K562 (cell line): ENCODE results near the gene VAC14. TPM values are rescaled to one million over a fixed set of nuclear protein-coding genes. Genes with fewer than 3 reads are reported as not detected.

Experiments
- BDP1 ChIP-seq: IDR thresholded peaks from 3 replicates; pipeline ENCODE4 v1.6.1; 2011; ENCODE audit not compliant: insufficient read length, insufficient read depth
- CC2D1A ChIP-seq: fragments of 450-650 bp; IDR thresholded peaks from 2 replicates; pipeline ENCODE4 v1.6.1; 2017; ENCODE audit warnings: mild to moderate bottlenecking
- DDX20 ChIP-seq: fragments of 450-650 bp; IDR thresholded peaks from 2 replicates; pipeline ENCODE4 v1.6.1; 2016; ENCODE audit warnings: missing genetic modification characterization, low read depth, mild to moderate bottlenecking, missing compliant biosample characterization, moderate library complexity
- EGR1 ChIP-seq: fragments of 450-650 bp; conservative IDR thresholded peaks from 2 replicates; pipeline ENCODE4 v1.6.1; 2017; ENCODE audit warnings: mild to moderate bottlenecking
- ELF2 ChIP-seq: fragments of 250-450 bp; sonication (Bioruptor Pico); IDR thresholded peaks from 2 replicates; pipeline ENCODE4 v1.5.0; 2021; ENCODE audit warnings: mild to moderate bottlenecking
- ESRRA ChIP-seq: fragments of 450-650 bp; IDR thresholded peaks from 2 replicates; pipeline ENCODE4 v1.6.1; 2014; ENCODE audit warnings: low read depth, mild to moderate bottlenecking, moderate library complexity, borderline replicate concordance
- HIVEP1 ChIP-seq: fragments of 250-450 bp; sonication (Bioruptor Pico); IDR thresholded peaks from 2 replicates; pipeline ENCODE4 v1.4.0; 2020; ENCODE audit warnings: mild to moderate bottlenecking
- MAFF ChIP-seq: IDR thresholded peaks from 2 replicates; pipeline ENCODE4 v1.6.1; 2012; ENCODE audit warnings: low read length, improper control_type of control experiment
- MBD2 ChIP-seq: sonication (generic); IDR thresholded peaks from 2 replicates; pipeline ENCODE4 v1.6.1; 2016; ENCODE audit warnings: low read depth, borderline replicate concordance
- MEIS2 ChIP-seq: fragments of 450-650 bp; IDR thresholded peaks from 2 replicates; pipeline ENCODE4 v1.6.1; 2014; ENCODE audit warnings: mild to moderate bottlenecking; ENCODE audit not compliant: partially characterized antibody
- NELFE ChIP-seq: IDR thresholded peaks from 2 replicates; pipeline ENCODE4 v1.6.1; 2011; ENCODE audit warnings: mild to moderate bottlenecking; ENCODE audit not compliant: insufficient read depth, insufficient read length
- NEUROD1 ChIP-seq: fragments of 150-350 bp; IDR thresholded peaks from 2 replicates; pipeline ENCODE4 v1.6.1; 2014; ENCODE audit warnings: borderline replicate concordance, low read length, low read depth; ENCODE audit not compliant: partially characterized antibody
- PYGO2 ChIP-seq: fragments of 450-650 bp; IDR thresholded peaks from 2 replicates; pipeline ENCODE4 v1.6.1; 2016; ENCODE audit warnings: mild to moderate bottlenecking, missing genetic modification characterization, moderate library complexity, missing compliant biosample characterization
- RAD21 ChIP-seq, 2 experiments: fragments of 250-450 bp in 1 of 2; fragments of 450-650 bp in 1 of 2; sonication (Bioruptor Pico) in 1 of 2; formaldehyde crosslinking in 1 of 2; IDR thresholded peaks in 1 of 2; conservative IDR thresholded peaks in 1 of 2; 2 replicates each; pipeline versions ENCODE4 v1.4.0 to v1.8.0; 2020 to 2022; ENCODE audit warnings: mild to moderate bottlenecking in 2 of 2, moderate library complexity in 1 of 2
- SIX5 ChIP-seq, 2 experiments: IDR thresholded peaks; 2 replicates each; pipeline ENCODE4 v1.6.1; 2011; ENCODE audit warnings: low read length in 2 of 2, borderline replicate concordance in 1 of 2, low read depth in 1 of 2, mild to moderate bottlenecking in 1 of 2, moderate library complexity in 1 of 2; ENCODE audit not compliant: insufficient read depth in 1 of 2
- SMARCA4 ChIP-seq: fragments of 450-650 bp; IDR thresholded peaks from 2 replicates; pipeline ENCODE4 v1.6.1; 2016
- SREBF2 ChIP-seq: sonication (generic); formaldehyde crosslinking; IDR thresholded peaks from 2 replicates; pipeline ENCODE4 v1.4.0; 2020; ENCODE audit warnings: mild to moderate bottlenecking, missing genetic modification reagents
- TCF7 ChIP-seq: sonication (generic); IDR thresholded peaks from 2 replicates; pipeline ENCODE4 v1.6.1; 2016; ENCODE audit warnings: antibody characterized with exemption, borderline replicate concordance
- TRIM28 ChIP-seq: fragments of 450-650 bp; IDR thresholded peaks from 2 replicates; pipeline ENCODE4 v1.6.1; 2017
- ZNF277 ChIP-seq: fragments of 250-450 bp; sonication (Bioruptor Pico); IDR thresholded peaks from 2 replicates; pipeline ENCODE4 v1.8.0; 2022; ENCODE audit warnings: inconsistent platforms, mild to moderate bottlenecking, moderate library complexity, borderline replicate concordance
- ZNF668 ChIP-seq: fragments of 250-450 bp; sonication (Bioruptor Pico); IDR thresholded peaks from 2 replicates; pipeline ENCODE4 v1.8.0; 2022; ENCODE audit warnings: mild to moderate bottlenecking, inconsistent platforms
- ZNF696 ChIP-seq: fragments of 250-450 bp; sonication (Bioruptor Pico); conservative IDR thresholded peaks from 2 replicates; pipeline ENCODE4 v1.4.0; 2020; ENCODE audit warnings: mild to moderate bottlenecking, moderate library complexity
- ZNF764 ChIP-seq: fragments of 250-450 bp; sonication (Bioruptor Pico); IDR thresholded peaks from 2 replicates; pipeline ENCODE4 v1.4.0; 2020; ENCODE audit warnings: low read depth, mild to moderate bottlenecking, moderate library complexity
- polyA plus RNA-seq, 8 experiments: library from polyadenylated mRNA; depleted of rRNA in 4 of 8; stranded (reverse) in 5 of 8; unstranded in 3 of 8; fragments of >200 nt; fragmentation: Nextera tagmentation in 2 of 8; fragmentation: Illumina TruSeq in 1 of 8; extraction: Ambion mirVana in 2 of 8; extraction: Trizol in 1 of 8; gene quantifications; 2 replicates each; pipeline versions ENCODE4 v1.2.1 to v1.2.3, GENCODE V29; 2011 to 2014; ENCODE audit warnings: inconsistent platforms in 1 of 8, missing spikeins in 1 of 8
- total RNA-seq, 7 experiments: library from RNA; depleted of rRNA in 6 of 7; stranded (reverse); fragments of >200 nt in 6 of 7; fragmentation: Illumina TruSeq in 2 of 7; extraction: Trizol in 2 of 7; gene quantifications; 2 replicates each; pipeline versions ENCODE4 v1.2.1 to v1.2.3, GENCODE V29; 2011 to 2021; ENCODE audit warnings: low replicate concordance in 1 of 7
- TF ChIP-seq, protein P1 (sequence below), 3 experiments: fragments of 200-800 bp in 1 of 3; sonication (Bioruptor generic) in 1 of 3; sonication (generic) in 1 of 3; formaldehyde crosslinking in 1 of 3; IDR thresholded peaks; 2 replicates each; pipeline versions ENCODE4 v1.6.1 to v1.8.0; 2016 to 2022; ENCODE audit warnings: mild to moderate bottlenecking in 2 of 3, missing compliant biosample characterization in 2 of 3, missing genetic modification characterization in 2 of 3, missing genetic modification reagents in 1 of 3
- TF ChIP-seq, protein P2 (sequence below): fragments of 450-650 bp; IDR thresholded peaks from one replicate; pipeline ENCODE4 v1.6.1; 2018; ENCODE audit warnings: mild to moderate bottlenecking, moderate library complexity; ENCODE audit not compliant: partially characterized antibody

Gene VAC14
- total and polyA plus RNA-seq, 9 of the 15 experiments (the other 6 are each of a cell fraction or from before 2014, with no cell fraction given), result 1.3 to 41.6 (median 26.6) TPM

DNA sequence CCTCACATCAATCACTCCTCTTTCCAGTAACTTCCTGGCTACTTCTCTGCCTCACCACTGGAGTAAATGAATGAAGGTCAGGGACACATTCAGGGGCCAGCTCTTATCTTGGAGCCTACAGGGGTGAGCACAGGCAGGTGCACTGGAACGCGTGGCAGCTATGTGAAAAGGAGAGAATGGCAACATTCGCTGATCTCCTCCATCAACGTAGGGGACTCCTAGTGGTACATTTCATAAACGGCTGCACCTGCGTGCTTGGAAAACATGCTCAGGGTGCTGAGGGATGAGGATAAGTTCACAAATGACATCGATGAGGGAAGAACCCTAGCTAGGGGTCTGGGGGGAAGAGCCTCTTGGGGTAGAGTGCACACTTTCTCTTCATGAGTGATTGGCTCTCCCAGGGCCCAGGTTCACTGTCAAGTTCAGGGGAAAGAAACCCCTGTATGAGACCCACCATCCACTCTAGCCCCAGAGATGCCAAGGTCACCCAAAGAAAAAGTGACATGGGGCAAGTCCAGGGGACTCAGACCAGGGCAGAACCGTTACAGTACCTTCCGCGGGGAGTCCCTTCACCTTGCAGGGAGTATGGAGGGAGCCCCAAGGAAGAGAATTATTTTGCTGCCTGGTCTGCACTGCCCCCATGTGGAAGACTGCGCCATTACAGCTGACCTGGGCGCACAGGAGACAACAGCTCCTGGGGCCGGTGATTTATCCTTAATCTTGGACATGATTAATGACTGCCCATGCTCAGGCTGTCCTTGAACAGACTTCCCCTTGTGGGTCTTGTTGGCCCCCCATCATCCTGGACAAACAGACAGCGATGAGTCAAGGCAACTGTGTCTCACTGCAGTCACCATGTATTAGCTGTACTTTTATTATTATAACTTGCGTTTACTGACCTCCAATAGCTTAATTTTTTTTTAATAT is 30.1 kb downstream of the VAC14 start (continued):
- TF ChIP-seq, protein P1, sequence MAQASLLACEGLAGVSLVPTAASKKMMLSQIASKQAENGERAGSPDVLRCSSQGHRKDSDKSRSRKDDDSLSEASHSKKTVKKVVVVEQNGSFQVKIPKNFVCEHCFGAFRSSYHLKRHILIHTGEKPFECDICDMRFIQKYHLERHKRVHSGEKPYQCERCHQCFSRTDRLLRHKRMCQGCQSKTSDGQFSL (CRISPR knock-in tag; IDR thresholded peaks at IDR 0.05), result no peak
- TF ChIP-seq, protein P1 (tag; IDR thresholded peaks at IDR 0.05), result no peak
- TF ChIP-seq NELFE (no peak), TCF7 (no peak), MAFF (no peak), MBD2 (no peak), SREBF2 (CRISPR knock-in tag) (no peak), TRIM28 (no peak), ELF2 (CRISPR knock-in tag) (no peak), ZNF696 (CRISPR knock-in tag) (no peak), BDP1 (no peak), HIVEP1 (CRISPR knock-in tag) (no peak), NEUROD1 (peak; percentile 37), DDX20 (tag) (no peak), MEIS2 (peak; percentile 100), EGR1 (no peak), ESRRA (peak; percentile 36; the same call in 1 of the 2 replicates), SIX5 (IDR thresholded peaks at IDR 0.05; ENCODE audit: borderline replicate concordance in 1 of 2, insufficient read depth in 1 of 2, low read depth in 1 of 2, low read length in 2 of 2) (no peak), ZNF277 (no peak), SMARCA4 (0 out of 2 replicates have a peak, but pooled peaks have one; percentile 26), PYGO2 (no peak), RAD21 (CRISPR knock-in tag; conservative IDR thresholded peaks at IDR 0.05 in 1 of 2, IDR thresholded peaks at IDR 0.05 in 1 of 2) (peak; percentile 77 to 86), ZNF668 (CRISPR knock-in tag) (no peak), CC2D1A (peak; percentile 52; the same call in 1 of the 2 replicates), ZNF764 (CRISPR knock-in tag) (no peak)
- TF ChIP-seq, protein P2, sequence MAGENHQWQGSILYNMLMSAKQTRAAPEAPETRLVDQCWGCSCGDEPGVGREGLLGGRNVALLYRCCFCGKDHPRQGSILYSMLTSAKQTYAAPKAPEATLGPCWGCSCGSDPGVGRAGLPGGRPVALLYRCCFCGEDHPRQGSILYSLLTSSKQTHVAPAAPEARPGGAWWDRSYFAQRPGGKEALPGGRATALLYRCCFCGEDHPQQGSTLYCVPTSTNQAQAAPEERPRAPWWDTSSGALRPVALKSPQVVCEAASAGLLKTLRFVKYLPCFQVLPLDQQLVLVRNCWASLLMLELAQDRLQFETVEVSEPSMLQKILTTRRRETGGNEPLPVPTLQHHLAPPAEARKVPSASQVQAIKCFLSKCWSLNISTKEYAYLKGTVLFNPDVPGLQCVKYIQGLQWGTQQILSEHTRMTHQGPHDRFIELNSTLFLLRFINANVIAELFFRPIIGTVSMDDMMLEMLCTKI, result no peak
